ENCODE data around the gene NSUN6.
A peak's percentile ranks its signal among the peaks of the same experiment; 100 is the strongest.

The NSUN6 gene

DNA sequence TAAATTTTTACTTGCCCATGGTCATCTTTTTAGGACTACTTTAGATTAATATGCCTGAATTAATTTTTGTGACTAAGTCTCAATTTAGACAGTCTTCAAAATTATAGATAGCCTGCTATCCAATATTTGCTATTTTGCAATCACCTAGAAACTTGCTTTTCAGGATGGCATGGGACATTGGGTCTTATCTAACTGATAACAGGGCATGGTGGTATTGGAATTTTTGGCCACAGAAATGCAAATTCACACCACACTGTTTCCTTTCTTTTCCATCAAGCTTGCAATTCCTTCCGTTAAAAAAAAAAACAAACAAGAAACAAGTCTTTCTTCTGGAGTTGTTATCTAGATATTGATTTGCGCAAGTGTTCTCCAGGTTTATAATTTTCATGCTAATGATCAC lies 16.6 kb upstream of the NSUN6 start:
- Mint-ChIP-seq H3K36me3 (ENCODE audit: low read depth) (peaks cover 38% of the 10 kb centered on the region), H3K9me3 (no peaks in the 10 kb centered on the region), H3K4me1 (ENCODE audit: low read depth) (peaks cover 11% of the 10 kb centered on the region), H3K27ac (no peak overlapping the region), H3K27me3 (no peaks in the 10 kb centered on the region), H3K4me3 (no peak overlapping the region)
- intact Hi-C loops (cut with micrococcal nuclease), result no loop called here

DNA sequence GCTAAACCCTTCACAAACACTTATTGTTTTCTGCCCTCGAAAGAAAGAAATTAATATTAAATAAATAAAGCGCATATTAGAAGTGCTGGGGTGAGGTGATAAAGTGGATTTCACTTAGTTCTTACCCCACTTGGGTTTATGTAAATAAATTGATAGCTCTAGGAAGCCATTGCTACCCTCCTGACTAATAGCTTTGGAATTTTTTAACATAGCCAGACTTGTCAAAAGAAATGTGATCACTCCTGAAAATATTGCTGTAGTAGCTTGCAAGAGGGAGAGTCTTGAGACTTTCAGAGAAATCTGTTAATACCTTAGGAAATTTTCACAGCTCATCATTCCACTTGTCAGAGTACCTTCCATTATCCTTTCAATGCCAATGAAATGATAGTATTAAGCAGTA lies 15.4 kb upstream of the NSUN6 start:
- Mint-ChIP-seq H3K4me3 (no peak overlapping the region), H3K4me1 (ENCODE audit: low read depth) (peaks cover 20% of the 10 kb centered on the region), H3K9me3 (no peaks in the 10 kb centered on the region), H3K27me3 (no peaks in the 10 kb centered on the region), H3K36me3 (ENCODE audit: low read depth) (peaks cover 35% of the 10 kb centered on the region), H3K27ac (no peak overlapping the region)
- intact Hi-C loops (cut with micrococcal nuclease), result no loop called here

DNA sequence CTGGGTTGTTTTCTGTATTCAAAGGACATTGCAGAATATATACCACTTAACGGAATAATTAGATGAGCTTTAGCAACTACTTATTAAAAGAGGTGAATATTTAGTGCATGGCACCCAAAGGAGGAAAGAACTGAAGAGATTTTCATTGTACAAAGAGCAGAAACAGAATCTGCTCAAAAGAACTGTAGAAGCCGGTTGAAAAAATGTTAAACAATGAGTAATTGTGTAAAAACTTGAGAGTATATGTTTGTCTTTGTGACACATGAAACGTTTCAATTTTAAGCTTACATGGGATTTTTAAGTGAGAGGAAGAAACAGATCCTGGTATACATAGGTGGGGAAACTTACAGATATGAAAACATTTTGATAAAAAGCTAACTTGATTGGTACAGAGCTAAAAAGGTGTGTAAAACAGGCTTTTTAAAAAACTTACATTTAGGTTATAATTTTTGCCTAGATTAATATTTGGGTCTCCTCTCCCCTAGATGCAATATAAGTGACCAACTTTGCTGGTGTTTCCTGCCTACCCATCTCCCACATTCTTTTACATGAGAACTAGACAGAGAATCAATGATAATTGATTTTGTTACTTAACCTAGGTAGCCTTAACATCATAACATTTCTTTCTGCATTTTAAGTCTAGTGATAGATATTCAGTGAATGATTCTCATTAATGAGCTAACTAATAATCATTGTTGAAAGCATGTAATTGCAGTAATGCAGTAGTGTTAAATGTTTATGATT lies 14.6 kb upstream of the NSUN6 start:
- Mint-ChIP-seq H3K4me1 (ENCODE audit: low read depth) (peaks cover 28% of the 10 kb centered on the region), H3K36me3 (ENCODE audit: low read depth) (peaks cover 26% of the 10 kb centered on the region), H3K27me3 (no peaks in the 10 kb centered on the region), H3K9me3 (no peaks in the 10 kb centered on the region), H3K27ac (no peak overlapping the region), H3K4me3 (no peak overlapping the region)
- intact Hi-C loops (cut with micrococcal nuclease), result no loop called here

DNA sequence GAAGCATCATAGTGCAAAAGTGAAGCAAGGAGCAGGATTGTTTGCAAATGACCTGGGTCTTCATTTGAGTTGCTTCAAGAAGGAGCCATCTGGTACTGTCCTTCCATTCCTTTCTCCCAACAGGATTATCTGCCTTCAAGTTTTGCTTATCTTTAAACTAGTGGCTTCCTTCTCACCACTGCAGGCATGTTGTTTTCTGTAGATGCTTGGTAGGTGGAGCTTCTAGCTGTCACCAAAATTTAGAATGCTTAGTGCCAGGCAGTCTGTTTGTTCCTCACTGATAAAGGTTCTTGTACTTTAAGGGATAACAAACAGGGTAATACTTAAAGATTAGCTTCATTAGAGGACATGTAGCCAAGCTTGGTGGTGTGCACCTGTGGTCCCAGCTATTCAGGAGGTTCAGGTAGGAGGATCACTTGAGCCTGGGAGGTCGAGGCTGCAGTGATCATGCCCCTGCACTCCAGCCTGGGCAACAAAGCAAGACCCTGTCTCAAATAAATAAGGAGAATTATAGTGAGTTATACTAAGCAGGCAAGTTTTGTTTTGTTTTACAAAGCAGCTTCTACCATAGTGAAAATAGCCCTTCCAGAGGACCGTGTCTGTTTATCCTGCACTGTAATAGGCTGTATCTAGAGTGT lies 13.6 kb upstream of the NSUN6 start:
- H3K4me1 Mint-ChIP-seq (ENCODE audit: low read depth), result peaks cover 30% of the 10 kb centered on the region
- H3K9me3 Mint-ChIP-seq, result no peaks in the 10 kb centered on the region
- no peaks in the 10 kb centered on the region for H3K27me3 Mint-ChIP-seq
- intact Hi-C loops (cut with micrococcal nuclease), result no loop called here
- H3K36me3 Mint-ChIP-seq (ENCODE audit: low read depth), result peaks cover 17% of the 10 kb centered on the region
- no peak overlapping the region for H3K27ac Mint-ChIP-seq
- no peak overlapping the region for H3K4me3 Mint-ChIP-seq

DNA sequence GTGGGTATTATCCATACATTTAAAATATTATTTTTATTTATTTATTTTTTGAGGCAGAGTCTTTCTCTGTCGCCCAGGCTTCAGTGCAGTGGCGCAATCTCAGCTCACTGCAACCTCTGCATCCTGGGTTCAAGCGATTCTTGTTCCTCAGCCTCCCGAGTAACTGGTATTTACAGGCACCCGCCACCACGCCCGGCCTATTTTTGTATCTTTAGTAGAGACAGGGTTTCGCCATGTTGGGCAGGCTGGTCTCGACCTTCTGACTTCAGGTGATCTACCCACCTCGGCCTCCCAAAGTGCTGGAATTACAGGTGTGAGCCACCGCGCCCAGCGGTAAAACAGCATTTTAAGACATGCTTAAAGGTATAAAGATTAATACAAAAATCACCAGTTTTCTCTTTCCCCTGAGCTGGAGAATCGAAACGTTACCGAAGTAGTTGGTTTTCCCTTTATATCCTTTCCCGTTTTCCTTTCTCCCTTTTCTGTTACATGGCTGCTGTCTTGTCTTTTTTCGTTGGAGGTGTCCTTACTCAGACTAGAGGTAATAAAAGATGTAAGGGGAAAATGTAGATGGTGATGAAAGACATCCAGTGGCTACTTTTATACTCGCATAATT lies 9.5 kb upstream of the NSUN6 start:
- Mint-ChIP-seq H3K4me1 (ENCODE audit: low read depth) (peaks cover 29% of the 10 kb centered on the region), H3K9me3 (no peaks in the 10 kb centered on the region), H3K27ac (no peak overlapping the region), H3K4me3 (no peak overlapping the region), H3K36me3 (ENCODE audit: low read depth) (peaks cover 14% of the 10 kb centered on the region), H3K27me3 (no peaks in the 10 kb centered on the region)
- intact Hi-C loops (cut with micrococcal nuclease), result no loop called here

DNA sequence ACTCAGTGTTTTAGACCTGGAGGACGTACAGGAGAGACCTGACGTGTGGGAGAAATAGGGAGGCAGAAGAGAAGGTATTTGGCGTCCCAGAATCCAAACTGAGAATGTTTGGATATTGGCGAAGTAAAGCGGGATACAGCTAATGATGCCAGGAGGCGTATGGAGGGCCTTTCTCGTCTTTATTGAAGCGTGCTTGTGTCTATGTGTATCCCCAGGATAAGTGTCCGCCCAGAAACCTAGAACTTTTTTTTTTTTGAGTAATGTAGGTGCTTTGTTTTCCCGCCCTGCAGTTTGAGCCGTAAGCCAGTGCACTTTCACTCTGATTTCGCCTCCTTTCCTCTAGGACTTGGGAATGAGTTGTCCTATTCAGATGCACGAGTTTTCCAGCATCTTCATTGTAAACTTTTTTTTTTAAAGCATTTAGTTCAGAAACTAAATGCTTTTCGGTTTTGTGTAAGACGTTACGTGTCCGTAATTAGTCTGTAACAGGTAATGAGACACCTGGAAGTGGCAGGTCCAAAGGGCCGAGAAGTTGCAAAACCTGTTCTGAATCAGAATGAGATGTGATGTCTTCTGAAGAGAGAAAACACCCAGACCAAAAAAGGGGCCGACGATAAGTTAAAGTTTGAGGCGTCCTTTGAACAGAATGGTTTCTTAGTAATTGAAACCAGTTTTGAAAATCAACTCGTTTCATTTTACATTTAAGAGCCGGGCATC lies 8.6 kb upstream of the NSUN6 start:
- peaks cover 14% of the 10 kb centered on the region for H3K36me3 Mint-ChIP-seq (ENCODE audit: low read depth)
- intact Hi-C loops (cut with micrococcal nuclease), result loop anchor here (1.0 to 10.0 kb wide), 3 partner anchors 9 to 1845 kb away; partner anchors contain the start of genes NSUN6 and RSU1
- peaks cover 20% of the 10 kb centered on the region for H3K4me1 Mint-ChIP-seq (ENCODE audit: low read depth)
- H3K27me3 Mint-ChIP-seq, result no peaks in the 10 kb centered on the region
- no peaks in the 10 kb centered on the region for H3K9me3 Mint-ChIP-seq
- peak overlapping the region; percentile 81 for H3K27ac Mint-ChIP-seq
- peak overlapping the region; percentile 82 for H3K4me3 Mint-ChIP-seq

DNA sequence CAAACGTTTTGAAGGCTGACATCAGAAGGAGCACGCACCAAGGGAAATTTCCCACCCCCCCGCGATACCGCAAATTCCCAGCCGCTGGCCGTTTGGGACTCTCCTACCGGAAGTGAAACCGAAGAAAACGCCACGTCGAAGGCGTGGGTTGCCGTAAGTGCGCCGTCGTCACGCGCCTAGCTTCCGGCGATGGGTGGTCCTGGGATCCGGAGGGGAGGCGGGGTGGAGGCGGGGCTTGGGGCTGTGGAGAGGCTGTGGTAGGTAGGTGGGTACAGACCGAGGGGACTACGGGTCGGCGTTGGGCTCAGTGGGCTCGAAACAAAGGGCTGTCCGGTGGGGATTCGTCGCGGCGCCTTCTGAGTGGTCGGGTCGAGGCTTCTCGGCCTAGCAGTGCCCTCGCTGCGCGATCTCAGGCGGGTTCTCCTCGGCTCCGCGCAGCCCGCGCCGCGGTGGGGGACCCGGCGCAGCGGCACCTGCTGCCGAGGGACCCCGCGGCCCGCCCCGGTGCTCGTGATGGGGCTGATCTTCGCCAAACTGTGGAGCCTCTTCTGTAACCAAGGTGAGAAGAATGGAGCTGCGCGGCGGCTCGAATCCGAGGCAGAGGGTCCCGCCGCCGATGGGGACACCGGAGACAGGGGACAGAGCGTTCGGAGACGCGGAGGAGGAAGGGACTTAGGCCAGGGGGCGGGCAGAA lies 7.9 kb upstream of the NSUN6 start, which contains the start of gene ARL5B:
Gene ARL5B (plus strand): TSS at position 307 of the 694 bp plus-strand sequence. CDS start 207 bp downstream, at position 514.
- intact Hi-C loops (cut with micrococcal nuclease), result loop anchor here (1.0 to 10.0 kb wide), 3 partner anchors 8 to 1844 kb away; partner anchors contain the start of genes NSUN6 and RSU1
- Mint-ChIP-seq H3K9me3 (no peaks in the 10 kb centered on the region), H3K27me3 (no peaks in the 10 kb centered on the region), H3K4me3 (peak within 1 kb of the TSS; percentile 82), H3K4me1 (ENCODE audit: low read depth) (peaks cover 18% of the 10 kb centered on the region), H3K36me3 (ENCODE audit: low read depth) (peaks cover 14% of the 10 kb centered on the region), H3K27ac (peak within 1 kb of the TSS; percentile 81)

DNA sequence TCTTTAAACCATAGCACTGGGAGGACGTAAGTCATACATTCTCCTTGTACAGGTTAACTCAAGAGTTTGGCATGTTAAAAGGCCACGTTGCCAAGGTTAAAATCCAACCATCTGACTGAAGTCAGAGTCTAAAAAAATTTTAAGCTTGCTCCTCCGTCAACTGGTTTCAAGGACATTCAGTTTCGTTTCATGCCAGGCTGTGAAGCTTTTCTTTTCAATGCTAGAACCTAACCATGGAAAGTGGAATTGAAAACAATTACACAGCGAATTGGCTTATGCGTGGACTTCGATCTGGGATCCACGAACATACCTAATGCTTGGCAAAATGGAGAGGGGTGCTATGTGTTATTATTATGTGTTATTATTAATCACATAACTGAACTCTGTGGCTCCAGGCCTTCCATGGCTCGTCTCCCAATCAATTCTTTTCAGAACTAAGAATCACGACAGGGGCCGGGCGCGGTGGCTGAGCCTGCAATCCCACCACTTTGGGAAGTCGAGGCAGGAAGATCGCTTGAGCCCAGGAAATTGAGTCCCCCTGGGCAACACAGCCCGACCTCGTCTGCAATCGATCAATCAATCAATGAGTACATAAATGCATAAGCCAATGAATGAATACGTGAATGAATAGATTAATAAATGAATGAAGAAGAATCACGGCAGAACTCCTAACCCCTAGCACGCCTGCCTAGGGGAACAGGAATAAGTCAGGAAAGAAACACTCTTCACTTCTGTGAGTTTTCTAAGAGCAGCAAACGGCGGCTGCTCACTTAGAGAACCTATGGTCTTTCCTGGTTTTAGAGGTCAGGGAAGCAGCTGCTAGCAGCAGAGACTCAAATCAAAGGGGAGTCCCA lies 7.1 kb upstream of the NSUN6 start:
- intact Hi-C loops (cut with micrococcal nuclease), result loop anchor here (1.0 to 10.0 kb wide), 3 partner anchors 7 to 1844 kb away; partner anchors contain the start of genes NSUN6 and RSU1
- peak overlapping the region; percentile 82 for H3K4me3 Mint-ChIP-seq
- no peaks in the 10 kb centered on the region for H3K9me3 Mint-ChIP-seq
- peak overlapping the region; percentile 81 for H3K27ac Mint-ChIP-seq
- H3K36me3 Mint-ChIP-seq (ENCODE audit: low read depth), result peaks cover 14% of the 10 kb centered on the region
- H3K27me3 Mint-ChIP-seq, result no peaks in the 10 kb centered on the region
- H3K4me1 Mint-ChIP-seq (ENCODE audit: low read depth), result peaks cover 18% of the 10 kb centered on the region

DNA sequence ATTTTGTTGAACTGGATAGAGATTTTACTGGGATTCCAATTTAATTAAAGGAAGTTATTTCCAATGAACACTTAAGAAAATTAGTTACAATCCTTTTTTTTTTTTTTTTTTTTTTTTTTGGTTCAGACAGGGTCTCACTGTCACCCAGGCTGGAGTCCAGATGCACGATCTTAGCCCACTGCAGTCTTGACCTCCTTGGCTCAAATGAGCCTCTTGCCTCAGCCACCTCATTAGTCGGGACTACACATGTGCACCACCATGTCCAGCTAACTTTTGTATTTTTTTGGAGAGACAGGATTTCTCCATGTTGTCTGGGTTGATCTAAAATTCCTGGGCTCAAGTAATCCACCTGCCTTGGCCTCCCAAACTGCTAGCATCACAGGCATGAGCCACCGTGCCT lies 5.3 kb upstream of the NSUN6 start:
- no peaks in the 10 kb centered on the region for H3K9me3 Mint-ChIP-seq
- H3K27me3 Mint-ChIP-seq, result no peaks in the 10 kb centered on the region
- H3K4me3 Mint-ChIP-seq, result no peak overlapping the region
- intact Hi-C loops (cut with micrococcal nuclease), result loop anchor here (5.0 to 10.0 kb wide), 2 partner anchors 34 to 1842 kb away; partner anchors contain the start of gene RSU1
- H3K27ac Mint-ChIP-seq, result no peak overlapping the region
- H3K4me1 Mint-ChIP-seq (ENCODE audit: low read depth), result peaks cover 17% of the 10 kb centered on the region
- H3K36me3 Mint-ChIP-seq (ENCODE audit: low read depth), result peaks cover 15% of the 10 kb centered on the region

DNA sequence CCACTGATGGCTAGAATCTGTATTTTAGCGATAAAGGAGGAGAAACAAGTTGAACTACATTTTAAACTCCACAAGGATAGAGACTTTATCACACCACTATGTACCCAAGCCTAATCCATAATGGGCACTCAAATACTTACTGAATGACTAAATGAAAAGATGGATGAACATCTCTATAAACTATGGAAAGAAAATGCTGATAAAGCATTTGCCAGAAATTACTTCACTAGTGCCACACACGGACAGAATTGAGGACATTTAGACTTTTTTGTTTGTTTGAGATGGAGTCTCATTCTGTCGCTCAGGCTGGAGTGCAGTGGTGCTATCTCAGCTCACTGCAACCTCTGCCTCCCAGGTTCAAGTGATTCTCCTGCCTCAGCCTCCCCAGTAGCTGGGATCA lies 1.7 kb upstream of the NSUN6 start:
- intact Hi-C loops (cut with micrococcal nuclease), result loop anchor here (10.0 kb wide), 1 partner anchor 1838 kb away; the partner anchor contains the start of gene RSU1
- Mint-ChIP-seq H3K4me1 (ENCODE audit: low read depth) (peaks cover 28% of the 10 kb centered on the region), H3K4me3 (no peak overlapping the region), H3K9me3 (no peaks in the 10 kb centered on the region), H3K27ac (no peak overlapping the region), H3K27me3 (no peaks in the 10 kb centered on the region), H3K36me3 (ENCODE audit: low read depth) (peaks cover 9% of the 10 kb centered on the region)

DNA sequence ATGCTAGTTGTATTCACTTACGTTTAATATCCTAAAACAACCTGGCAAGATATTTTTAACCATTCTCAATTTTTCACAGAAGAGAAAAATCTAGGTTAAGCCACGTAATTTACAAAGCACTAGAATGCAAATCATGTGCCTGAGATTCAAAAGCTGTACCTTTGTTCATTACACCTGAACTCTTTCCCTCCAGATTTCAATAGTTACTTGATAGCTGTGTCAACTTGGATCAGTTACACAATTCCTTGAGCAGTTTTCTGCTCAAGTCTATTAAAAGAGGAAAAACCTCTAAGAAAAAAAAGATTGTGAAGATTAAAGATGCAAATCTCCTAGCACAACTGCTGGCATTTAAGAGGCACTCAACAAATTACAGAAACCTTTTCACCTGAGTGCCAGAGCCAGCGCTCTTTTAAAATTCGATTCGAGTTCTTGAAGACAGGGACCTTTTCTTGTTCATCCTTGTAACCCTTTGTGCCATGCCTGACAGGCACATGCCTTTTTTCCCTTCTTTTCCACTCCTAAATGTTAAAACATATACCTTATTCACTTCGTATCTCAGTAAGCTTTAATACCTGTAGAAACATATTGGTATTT lies 886 bp downstream of the NSUN6 start:
- Mint-ChIP-seq H3K4me1 (ENCODE audit: low read depth) (peaks cover 28% of the 10 kb centered on the region), H3K4me3 (peak overlapping the region; percentile 86), H3K27ac (peak overlapping the region; percentile 92), H3K27me3 (no peaks in the 10 kb centered on the region), H3K9me3 (no peaks in the 10 kb centered on the region), H3K36me3 (ENCODE audit: low read depth) (peaks cover 9% of the 10 kb centered on the region)
- intact Hi-C loops (cut with micrococcal nuclease), result loop anchor here (10.0 kb wide), 1 partner anchor 1836 kb away; the partner anchor contains the start of gene RSU1

DNA sequence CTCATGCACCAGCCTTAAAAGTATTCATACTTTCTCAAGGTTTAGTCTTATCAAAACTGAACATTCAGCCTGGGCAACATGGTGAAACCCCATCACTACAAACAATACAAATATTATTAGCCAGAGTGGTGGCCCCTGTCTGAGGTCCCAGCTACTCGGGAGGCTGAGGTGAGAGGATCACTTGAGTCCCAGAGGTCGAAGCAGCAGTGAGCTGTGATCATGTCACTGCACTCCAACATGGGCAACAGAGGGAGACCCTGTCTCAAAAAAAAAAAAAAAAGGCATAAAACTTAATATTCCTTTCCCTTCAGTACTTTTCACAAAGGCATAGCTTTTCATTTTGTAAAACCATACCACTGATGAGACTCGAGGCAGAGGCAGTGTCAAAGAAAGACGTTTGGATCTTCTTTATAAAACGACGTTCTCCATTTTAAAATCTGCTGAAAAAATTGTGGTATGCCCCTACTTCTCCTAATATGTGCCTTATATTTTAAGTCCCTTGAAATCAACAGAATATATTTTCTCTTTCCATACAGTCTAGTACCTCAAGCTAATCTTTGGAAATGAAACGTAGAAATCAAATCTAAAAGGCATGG lies 1.9 kb downstream of the NSUN6 start:
- no peak overlapping the region for H3K27ac Mint-ChIP-seq
- no peak overlapping the region for H3K4me3 Mint-ChIP-seq
- no peaks in the 10 kb centered on the region for H3K27me3 Mint-ChIP-seq
- H3K4me1 Mint-ChIP-seq (ENCODE audit: low read depth), result peaks cover 28% of the 10 kb centered on the region
- peaks cover 9% of the 10 kb centered on the region for H3K36me3 Mint-ChIP-seq (ENCODE audit: low read depth)
- no peaks in the 10 kb centered on the region for H3K9me3 Mint-ChIP-seq
- intact Hi-C loops (cut with micrococcal nuclease), result no loop called here
